Measurements from ENCODE around the gene EGFL7. TPM values are rescaled to one million over a fixed set of nuclear protein-coding genes. Genes with fewer than 3 reads are reported as not detected.

Gene EGFL7
- total RNA-seq, 6 experiments from 2014 or later = 26.7 to 54.2 (median 45.8) TPM

DNA sequence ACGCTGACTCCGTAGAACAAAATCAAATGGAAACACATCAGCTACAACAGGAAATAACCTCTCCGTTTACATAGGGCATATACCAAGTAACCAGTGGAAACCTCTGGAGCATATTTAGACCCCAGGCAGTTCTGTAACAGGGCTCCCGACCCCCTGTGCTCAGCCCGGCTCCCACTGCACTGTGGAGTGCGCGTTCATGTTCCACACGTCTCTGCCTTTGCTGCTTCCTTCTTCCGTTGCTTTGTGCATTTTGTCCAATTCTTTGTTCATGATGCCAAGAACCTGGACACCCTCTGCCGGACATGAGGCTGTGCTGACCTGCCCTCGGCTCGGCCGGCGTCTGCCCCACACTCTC lies 30.4 kb downstream of the EGFL7 start:
- ATAC-seq = no peak
- no peak for DNase-seq
- H3K27ac ChIP-seq = peak overlapping the region in 2 of 3 donors; percentile 30 to 38
- H3K27me3 ChIP-seq = no peaks in the 10 kb centered on the region
- TF ChIP-seq, protein P1, sequence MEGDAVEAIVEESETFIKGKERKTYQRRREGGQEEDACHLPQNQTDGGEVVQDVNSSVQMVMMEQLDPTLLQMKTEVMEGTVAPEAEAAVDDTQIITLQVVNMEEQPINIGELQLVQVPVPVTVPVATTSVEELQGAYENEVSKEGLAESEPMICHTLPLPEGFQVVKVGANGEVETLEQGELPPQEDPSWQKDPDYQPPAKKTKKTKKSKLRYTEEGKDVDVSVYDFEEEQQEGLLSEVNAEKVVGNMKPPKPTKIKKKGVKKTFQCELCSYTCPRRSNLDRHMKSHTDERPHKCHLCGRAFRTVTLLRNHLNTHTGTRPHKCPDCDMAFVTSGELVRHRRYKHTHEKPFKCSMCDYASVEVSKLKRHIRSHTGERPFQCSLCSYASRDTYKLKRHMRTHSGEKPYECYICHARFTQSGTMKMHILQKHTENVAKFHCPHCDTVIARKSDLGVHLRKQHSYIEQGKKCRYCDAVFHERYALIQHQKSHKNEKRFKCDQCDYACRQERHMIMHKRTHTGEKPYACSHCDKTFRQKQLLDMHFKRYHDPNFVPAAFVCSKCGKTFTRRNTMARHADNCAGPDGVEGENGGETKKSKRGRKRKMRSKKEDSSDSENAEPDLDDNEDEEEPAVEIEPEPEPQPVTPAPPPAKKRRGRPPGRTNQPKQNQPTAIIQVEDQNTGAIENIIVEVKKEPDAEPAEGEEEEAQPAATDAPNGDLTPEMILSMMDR (IDR thresholded peaks at IDR 0.05) = peak in 1 of 4 donors; percentile 3
- TF ChIP-seq POLR2A (IDR thresholded peaks at IDR 0.05) = no peak
- intact Hi-C loops (cut with DNase I) = no loop called here
- WGBS (ENCODE audit: insufficient coverage, low coverage, low lambda C conversion rate, missing lambda C conversion rate) = 62% methylated on average over 12 of the region's 14 CpGs
- peaks cover 0 to 86% (median 42%) of the 10 kb centered on the region in 4 donors for H3K4me1 ChIP-seq
- no peak overlapping the region for H3K4me3 ChIP-seq
- no peaks in the 10 kb centered on the region for H3K36me3 ChIP-seq
- no peaks in the 10 kb centered on the region for H3K9me3 ChIP-seq

DNA sequence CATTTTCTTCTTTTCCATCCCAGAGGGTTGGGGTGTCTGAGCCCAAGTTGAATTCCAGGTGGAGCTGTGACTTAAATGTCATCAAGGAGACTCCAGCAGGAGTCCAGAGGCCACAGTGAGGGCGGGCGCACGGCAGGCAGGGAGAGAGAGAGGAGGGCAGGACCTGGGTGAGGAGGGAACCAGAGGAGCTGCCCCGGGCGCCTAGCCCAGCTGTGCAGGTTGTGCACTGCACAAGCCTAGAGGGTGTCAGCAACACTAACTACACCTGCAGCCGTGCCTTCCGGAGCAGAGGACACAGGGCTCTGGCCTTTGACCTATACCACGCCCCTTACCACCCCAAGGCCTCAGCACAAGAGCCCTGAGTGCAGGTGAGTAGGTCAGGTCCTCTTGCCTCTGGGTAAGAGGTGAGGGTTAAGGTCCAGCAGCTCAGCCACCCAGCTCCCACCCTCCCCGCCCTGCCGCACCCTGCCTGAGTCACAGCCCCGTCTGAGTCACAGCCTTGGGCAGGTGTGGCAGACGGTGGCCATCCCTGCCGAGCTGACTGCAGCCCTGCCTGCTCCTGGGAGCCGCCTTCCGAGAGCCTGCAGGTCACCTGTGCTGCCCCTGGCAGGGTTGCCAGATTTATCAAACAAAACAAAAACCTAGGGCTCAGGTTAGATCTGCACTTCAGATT lies 30.9 kb downstream of the EGFL7 start:
- Histone ChIP-seq H3K4me3 (no peak overlapping the region), H3K27ac (peak overlapping the region in 2 of 3 donors; percentile 30 to 38), H3K4me1 (peaks cover 0 to 85% (median 42%) of the 10 kb centered on the region in 4 donors), H3K36me3 (no peaks in the 10 kb centered on the region), H3K27me3 (no peaks in the 10 kb centered on the region), H3K9me3 (no peaks in the 10 kb centered on the region)
- peak; percentile 86 to 91 (median 91) for DNase-seq
- ATAC-seq = peak; percentile 41 to 64 (median 50)
- TF ChIP-seq, protein P1 (IDR thresholded peaks at IDR 0.05) = no peak
- no peak for TF ChIP-seq POLR2A (IDR thresholded peaks at IDR 0.05)
- intact Hi-C loops (cut with DNase I) = no loop called here
- 18% methylated on average over 7 of the region's 15 CpGs for WGBS (ENCODE audit: insufficient coverage, low coverage, low lambda C conversion rate, missing lambda C conversion rate)

DNA sequence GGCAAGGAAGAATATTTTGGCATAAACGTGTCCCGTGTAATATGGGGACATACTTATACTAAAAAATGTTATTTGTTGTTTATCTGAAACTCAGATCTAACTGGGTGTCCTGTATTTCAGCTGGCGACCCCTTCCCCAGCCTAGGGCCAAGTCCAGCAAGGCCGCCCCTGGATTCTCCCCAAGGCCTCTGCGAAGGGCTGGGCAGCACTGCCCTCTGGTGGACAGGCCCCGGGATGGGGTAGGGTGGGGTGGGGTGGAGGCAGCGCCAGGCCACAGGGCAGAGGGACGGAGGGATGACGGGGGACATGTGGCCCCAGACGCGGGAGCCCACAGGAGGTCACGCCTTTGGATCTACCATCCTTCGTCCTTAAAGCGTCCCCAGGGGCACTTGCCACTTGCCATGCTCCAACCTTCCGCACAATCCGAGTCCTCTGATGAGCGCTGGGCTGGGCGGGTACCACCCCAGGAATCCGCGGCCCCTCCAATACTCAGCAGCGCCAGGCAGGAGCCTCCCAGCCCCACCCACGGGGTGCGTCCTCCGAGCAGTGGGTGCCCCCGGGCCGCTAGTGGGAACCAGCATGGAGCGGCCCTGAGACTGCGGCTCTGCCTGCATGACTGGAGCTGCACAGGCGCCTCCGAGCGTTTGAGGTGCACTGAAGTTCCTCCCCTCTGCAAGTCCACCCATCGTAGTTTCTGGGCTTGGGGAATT lies 31.6 kb downstream of the EGFL7 start:
- peaks cover 0 to 82% (median 42%) of the 10 kb centered on the region in 4 donors for H3K4me1 ChIP-seq
- WGBS (ENCODE audit: insufficient coverage, low coverage, low lambda C conversion rate, missing lambda C conversion rate) = 14% methylated on average over 4 of the region's 32 CpGs
- H3K27ac ChIP-seq = peak overlapping the region in 1 of 3 donors; percentile 71
- H3K36me3 ChIP-seq = no peaks in the 10 kb centered on the region
- ATAC-seq = peak; percentile 41 to 57 (median 46)
- H3K27me3 ChIP-seq = no peaks in the 10 kb centered on the region
- H3K9me3 ChIP-seq = no peaks in the 10 kb centered on the region
- intact Hi-C loops (cut with DNase I) = no loop called here
- no peak for TF ChIP-seq POLR2A (IDR thresholded peaks at IDR 0.05)
- TF ChIP-seq, protein P1 (IDR thresholded peaks at IDR 0.05) = peak; percentile 76 to 84 (median 81)
- H3K4me3 ChIP-seq = no peak overlapping the region
- peak; percentile 79 to 84 (median 82) for DNase-seq

DNA sequence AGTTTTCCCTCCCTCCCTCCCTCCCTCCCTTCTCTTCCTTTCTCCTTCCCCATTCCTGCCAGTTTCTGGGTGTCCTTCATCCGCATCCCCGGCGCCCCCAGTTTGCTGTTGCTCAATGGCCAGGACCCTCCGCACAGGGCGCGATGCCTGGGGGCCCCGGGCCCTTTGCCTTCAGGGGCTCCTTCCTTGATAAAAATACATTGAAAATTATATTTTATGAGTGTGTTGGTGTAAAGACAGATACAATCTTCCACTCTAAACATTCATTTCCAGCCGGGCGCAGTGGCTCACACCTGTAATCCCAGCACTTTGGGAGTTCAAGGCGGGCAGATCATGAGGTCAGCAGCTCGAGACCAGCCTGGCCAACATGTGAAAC lies 32.1 kb downstream of the EGFL7 start:
- intact Hi-C loops (cut with DNase I) = no loop called here
- Histone ChIP-seq H3K9me3 (no peaks in the 10 kb centered on the region), H3K4me3 (no peak overlapping the region), H3K36me3 (no peaks in the 10 kb centered on the region), H3K27ac (peak overlapping the region in 2 of 3 donors; percentile 29 to 71), H3K4me1 (peaks cover 0 to 79% (median 41%) of the 10 kb centered on the region in 4 donors), H3K27me3 (no peaks in the 10 kb centered on the region)
- ATAC-seq (no peak), DNase-seq (no peak)
- 68% methylated on average over 11 of the region's 11 CpGs for WGBS (ENCODE audit: insufficient coverage, low coverage, low lambda C conversion rate, missing lambda C conversion rate)
- TF ChIP-seq, protein P1 (IDR thresholded peaks at IDR 0.05) = no peak
- TF ChIP-seq POLR2A (IDR thresholded peaks at IDR 0.05) = no peak

Data from right lobe of liver (tissue), 6 donors.